GM23248 (cell line): Measurements from ENCODE around the gene LRRC43. TPM values are rescaled to one million over a fixed set of nuclear protein-coding genes. Genes with fewer than 3 reads are reported as not detected.

Experiments used
- DNase-seq: peaks from one replicate; pipeline ENCODE4 v3.0.0-alpha.2; 2015
- H2AFZ ChIP-seq: fragments of 200-600 bp; sonication (generic); 2 replicates; pipeline ENCODE4 v1.6.1; 2016; ENCODE audit warnings: antibody characterized with exemption
- H3F3A ChIP-seq: fragments of 200-600 bp; sonication (generic); 2 replicates; pipeline ENCODE4 v1.6.1; 2016; ENCODE audit warnings: mild to moderate bottlenecking, antibody characterized with exemption, mixed run types; ENCODE audit not compliant: insufficient read depth
- H3K27ac ChIP-seq: fragments of 200-600 bp; sonication (generic); 2 replicates; pipeline ENCODE4 v1.5.1; 2016; ENCODE audit warnings: mild to moderate bottlenecking
- H3K27me3 ChIP-seq: fragments of 200-600 bp; sonication (generic); replicated peaks from 2 replicates; pipeline ENCODE4 v1.6.1; 2016; ENCODE audit warnings: mild to moderate bottlenecking; ENCODE audit not compliant: insufficient read depth
- H3K36me3 ChIP-seq: fragments of 200-600 bp; sonication (generic); 2 replicates; pipeline ENCODE4 v1.6.1; 2016; ENCODE audit warnings: low read depth, mild to moderate bottlenecking
- H3K4me1 ChIP-seq: fragments of 200-600 bp; sonication (generic); 2 replicates; pipeline ENCODE4 v1.6.1; 2016; ENCODE audit warnings: mild to moderate bottlenecking; ENCODE audit not compliant: insufficient read depth
- H3K4me2 ChIP-seq: fragments of 200-600 bp; sonication (generic); one replicate; pipeline ENCODE4 v1.6.1; 2016; ENCODE audit warnings: mild to moderate bottlenecking; ENCODE audit not compliant: unreplicated experiment
- H3K4me3 ChIP-seq: fragments of 200-600 bp; sonication (generic); 2 replicates; pipeline ENCODE4 v1.5.1; 2016; ENCODE audit warnings: mild to moderate bottlenecking
- H3K79me2 ChIP-seq: fragments of 200-600 bp; sonication (generic); 2 replicates; pipeline ENCODE4 v1.6.1; 2016; ENCODE audit warnings: mild to moderate bottlenecking; ENCODE audit not compliant: insufficient read depth
- H3K9ac ChIP-seq: fragments of 200-600 bp; sonication (generic); 2 replicates; pipeline ENCODE4 v1.6.1; 2016; ENCODE audit warnings: mild to moderate bottlenecking
- H3K9me2 ChIP-seq: fragments of 200-600 bp; sonication (generic); 2 replicates; pipeline ENCODE4 v1.6.1; 2016; ENCODE audit warnings: mixed run types, mild to moderate bottlenecking, moderate library complexity; ENCODE audit not compliant: insufficient read depth
- H3K9me3 ChIP-seq: fragments of 200-600 bp; sonication (generic); one replicate; pipeline ENCODE4 v1.6.1; 2017; ENCODE audit warnings: low read depth
- H4K20me1 ChIP-seq: fragments of 200-600 bp; sonication (generic); 2 replicates; pipeline ENCODE4 v1.6.0; 2016; ENCODE audit not compliant: insufficient read depth
- EZH2 ChIP-seq: fragments of 200-600 bp; sonication (generic); IDR thresholded peaks from 2 replicates; pipeline ENCODE4 v1.6.1; 2018; ENCODE audit warnings: antibody characterized with exemption, mild to moderate bottlenecking; ENCODE audit not compliant: insufficient read depth, poor library complexity, severe bottlenecking
- EZH2phosphoT487 ChIP-seq: fragments of 200-600 bp; sonication (generic); IDR thresholded peaks from 2 replicates; pipeline ENCODE4 v1.6.1; 2018; ENCODE audit warnings: antibody characterized with exemption, moderate library complexity, mild to moderate bottlenecking, low read depth; ENCODE audit not compliant: insufficient read depth
- WGBS, 2 experiments: methylation state at CpG; one replicate each; pipeline ENCODE4 v1.1.6; 2015 to 2017; ENCODE audit warnings: low lambda C conversion rate in 2 of 2, low coverage in 1 of 2; ENCODE audit errors: missing lambda C conversion rate in 2 of 2; 5-methylcytosine and 5-hydroxymethylcytosine counted together
- in situ Hi-C: fragments of 300-500 bp; cut with MboI; formaldehyde crosslinking; loops from 2 replicates; pipeline ENCODE4 v1.15.0; 2020
- polyA plus RNA-seq: library from polyadenylated mRNA; unstranded; fragments of >200 nt; fragmentation: Nextera tagmentation; extraction: Ambion mirVana; gene quantifications from 2 replicates; pipeline ENCODE4 v1.2.1, GENCODE V29; 2016
- total RNA-seq: library from RNA; depleted of rRNA; stranded (reverse); fragments of >200 nt; shearing (Covaris generic); gene quantifications from 2 replicates; pipeline ENCODE4 v1.2.3, GENCODE V29; 2014

The LRRC43 gene
- total and polyA plus RNA-seq, 2 experiments from 2014 or later = 1.9 to 6.4 TPM

- WGBS, 2 experiments = 68 to 75% methylated on average over 6 of the region's 6 CpGs
- no peak for DNase-seq
- H3K4me1 ChIP-seq = 0 out of 2 replicates have a peak, but pooled peaks cover 4% of the 10 kb centered on the region
Measured at GRCh38 chr12:122230798-122231197, 47.9 kb downstream of the LRRC43 start.

GRCh38 chr12:122232691-122233090, 49.8 kb downstream of the LRRC43 start:
- Histone ChIP-seq H4K20me1 (no peaks in the 10 kb centered on the region), H3K9ac (no peak overlapping the region), H3K79me2 (no peaks in the 10 kb centered on the region), H3K9me2 (no peaks in the 10 kb centered on the region), H3K27ac (no peak overlapping the region), H3K4me2 (no peak overlapping the region), H3K9me3 (no peaks in the 10 kb centered on the region), H3K36me3 (peaks cover 4% of the 10 kb centered on the region; the same call in 1 of the 2 replicates), H3K4me1 (no peaks in the 10 kb centered on the region), H2AFZ (no peak overlapping the region), H3F3A (no peaks in the 10 kb centered on the region; the same call in 1 of the 2 replicates), H3K27me3 (no peaks in the 10 kb centered on the region), H3K4me3 (no peak overlapping the region)
- TF ChIP-seq EZH2 = no peak
- TF ChIP-seq EZH2phosphoT487 = no peak
- WGBS, 2 experiments = 98 to 99% methylated on average over 10 of the region's 10 CpGs
- no peak for DNase-seq
- in situ Hi-C loops = no loop called here

More at GRCh38 chr12:122230798-122231197, 47.9 kb downstream of the LRRC43 start:
- TF ChIP-seq EZH2phosphoT487 = no peak
- Histone ChIP-seq H4K20me1 (no peaks in the 10 kb centered on the region), H3K36me3 (no peaks in the 10 kb centered on the region; the same call in 1 of the 2 replicates), H2AFZ (no peak overlapping the region), H3K9me2 (no peaks in the 10 kb centered on the region), H3K27me3 (no peaks in the 10 kb centered on the region), H3K4me3 (no peak overlapping the region), H3K79me2 (no peaks in the 10 kb centered on the region), H3K9ac (no peak overlapping the region), H3K4me2 (no peak overlapping the region), H3K9me3 (no peaks in the 10 kb centered on the region), H3K27ac (no peak overlapping the region), H3F3A (peaks cover 5% of the 10 kb centered on the region; the same call in 1 of the 2 replicates)
- in situ Hi-C loops = no loop called here

- no peak overlapping the region for H2AFZ ChIP-seq
- H3K9me2 ChIP-seq = no peaks in the 10 kb centered on the region
- H4K20me1 ChIP-seq = no peaks in the 10 kb centered on the region
- H3K27me3 ChIP-seq = no peaks in the 10 kb centered on the region
- no peaks in the 10 kb centered on the region for H3K79me2 ChIP-seq
- peaks cover 4% of the 10 kb centered on the region; the same call in 1 of the 2 replicates for H3K36me3 ChIP-seq
- H3F3A ChIP-seq = no peaks in the 10 kb centered on the region
- no peaks in the 10 kb centered on the region for H3K9me3 ChIP-seq
- H3K27ac ChIP-seq = no peak overlapping the region
- no peaks in the 10 kb centered on the region for H3K4me1 ChIP-seq
- H3K4me3 ChIP-seq = no peak overlapping the region
- TF ChIP-seq EZH2phosphoT487 (no peak), EZH2 (no peak)
- in situ Hi-C loops = no loop called here
- H3K9ac ChIP-seq = no peak overlapping the region
- 98% methylated on average over 7 of the region's 7 CpGs for WGBS, 2 experiments
- no peak for DNase-seq
- no peak overlapping the region for H3K4me2 ChIP-seq
Measured at GRCh38 chr12:122235741-122236140, 52.8 kb downstream of the LRRC43 start.

GRCh38 chr12:122238861-122239260, 55.9 kb downstream of the LRRC43 start:
- Histone ChIP-seq H3F3A (no peaks in the 10 kb centered on the region), H3K27ac (no peak overlapping the region), H3K9me2 (no peaks in the 10 kb centered on the region), H4K20me1 (no peaks in the 10 kb centered on the region), H3K4me1 (no peaks in the 10 kb centered on the region), H3K4me2 (no peak overlapping the region), H3K79me2 (no peaks in the 10 kb centered on the region), H3K9ac (no peak overlapping the region), H2AFZ (no peak overlapping the region), H3K27me3 (no peaks in the 10 kb centered on the region), H3K36me3 (peaks cover 4% of the 10 kb centered on the region; the same call in 1 of the 2 replicates), H3K9me3 (no peaks in the 10 kb centered on the region), H3K4me3 (no peak overlapping the region)
- TF ChIP-seq EZH2phosphoT487 = no peak
- TF ChIP-seq EZH2 = no peak
- in situ Hi-C loops = no loop called here
- 91 to 92% methylated on average over 5 of the region's 5 CpGs for WGBS, 2 experiments
- no peak for DNase-seq

- no peaks in the 10 kb centered on the region for H3K9me3 ChIP-seq
- H3K4me1 ChIP-seq = no peaks in the 10 kb centered on the region
- H3K79me2 ChIP-seq = no peaks in the 10 kb centered on the region
- H3K27ac ChIP-seq = no peak overlapping the region
- DNase-seq = no peak
- TF ChIP-seq EZH2 = no peak
- no peak for TF ChIP-seq EZH2phosphoT487
- no peak overlapping the region for H3K9ac ChIP-seq
- 69 to 78% methylated on average over 6 of the region's 6 CpGs for WGBS, 2 experiments
- no peak overlapping the region for H3K4me3 ChIP-seq
- no peak overlapping the region for H3K4me2 ChIP-seq
- H3F3A ChIP-seq = no peaks in the 10 kb centered on the region
- no peaks in the 10 kb centered on the region for H3K9me2 ChIP-seq
- H3K36me3 ChIP-seq = peaks cover 3% of the 10 kb centered on the region; the same call in 1 of the 2 replicates
- in situ Hi-C loops = no loop called here
- no peak overlapping the region for H2AFZ ChIP-seq
- H3K27me3 ChIP-seq = no peaks in the 10 kb centered on the region
- H4K20me1 ChIP-seq = no peaks in the 10 kb centered on the region
Measured at GRCh38 chr12:122243965-122244364, 61.0 kb downstream of the LRRC43 start.
